A549 (cell line): Measurements from ENCODE around the gene QKI. TPM values are rescaled to one million over a fixed set of nuclear protein-coding genes. Genes with fewer than 3 reads are reported as not detected.

Source experiments
- ATAC-seq, 2 experiments: fragments of 200-7000 bp in 1 of 2; fragments of >200 bp in 1 of 2; cut with Nextera tagmentation in 1 of 2; cut with Tn5 transposase in 1 of 2; 3 replicates each; pipeline versions ENCODE4 v1.8.0 to v1.9.1; 2018 to 2020; ENCODE audit warnings: mild to moderate bottlenecking in 1 of 2, moderate library complexity in 1 of 2
- CTCF ChIA-PET: fragments of 300-600 bp; sonication (Branson Sonifier 250); formaldehyde crosslinking; extraction: SDS; loops from one replicate; lab custom pipeline; 2021; ENCODE audit warnings: antibody characterized with exemption, inconsistent platforms; lab: Yijun Ruan, JAX
- POLR2A ChIA-PET: fragments of 350-600 bp; formaldehyde crosslinking; extraction: SDS; loops from one replicate; lab custom pipeline; 2021; ENCODE audit warnings: antibody characterized with exemption, inconsistent platforms; lab: Yijun Ruan, JAX
- DNase-seq, 2 experiments: peaks; one replicate each; pipeline versions ENCODE4 v3.0.0 to v3.0.0-alpha.2; 2011 to 2016; ENCODE audit warnings: low read depth in 1 of 2, low spot score in 1 of 2
- FAIRE-seq: peaks from 2 replicates; lab custom pipeline; 2011; peaks lifted over from hg19 to GRCh38; lab: Jason Lieb, UNC
- H3K27ac ChIP-seq, 2 experiments: fragments of >200 bp; sonication (Bioruptor Twin); formaldehyde crosslinking; 3 replicates each; pipeline ENCODE4 v1.5.1; 2016 to 2017
- H3K4me1 ChIP-seq: fragments of >200 bp; sonication (Bioruptor Twin); formaldehyde crosslinking; 3 replicates; pipeline ENCODE4 v1.6.1; 2016
- H3K4me2 ChIP-seq: fragments of >200 bp; sonication (Bioruptor Twin); formaldehyde crosslinking; 3 replicates; pipeline ENCODE4 v1.6.1; 2016
- H3K4me3 ChIP-seq: fragments of >200 bp; sonication (Bioruptor Twin); formaldehyde crosslinking; 3 replicates; pipeline ENCODE4 v1.5.1; 2016
- H3K9me3 ChIP-seq: fragments of >200 bp; sonication (Bioruptor Twin); formaldehyde crosslinking; 3 replicates; pipeline ENCODE4 v1.6.1; 2016
- CBX2 ChIP-seq: fragments of 200-600 bp; sonication (generic); IDR thresholded peaks from 2 replicates; pipeline ENCODE4 v1.6.1; 2016; ENCODE audit warnings: low read depth, mild to moderate bottlenecking, borderline replicate concordance
- CBX8 ChIP-seq: fragments of 200-600 bp; sonication (generic); IDR thresholded peaks from 2 replicates; pipeline ENCODE4 v1.6.1; 2016
- EHMT2 ChIP-seq: fragments of 200-600 bp; sonication (generic); IDR thresholded peaks from 2 replicates; pipeline ENCODE4 v1.6.1; 2016; ENCODE audit warnings: antibody characterized with exemption, low read depth, mild to moderate bottlenecking, moderate library complexity
- FOSB ChIP-seq: fragments of 250-450 bp; sonication (Bioruptor Pico); IDR thresholded peaks from 2 replicates; pipeline ENCODE4 v1.5.0; 2020; ENCODE audit warnings: mild to moderate bottlenecking, moderate library complexity
- FOSL2 ChIP-seq, 2 experiments: fragments of 450-650 bp in 1 of 2; fragments of >200 bp in 1 of 2; sonication (Bioruptor Twin) in 1 of 2; formaldehyde crosslinking; IDR thresholded peaks; 2 replicates each; pipeline versions ENCODE4 v1.5.0 to v1.6.1; 2016 to 2020; ENCODE audit warnings: mild to moderate bottlenecking in 1 of 2, moderate library complexity in 1 of 2
- GATA3 ChIP-seq: IDR thresholded peaks from 2 replicates; pipeline ENCODE4 v1.6.1; 2012; ENCODE audit warnings: borderline replicate concordance
- HEYL ChIP-seq: fragments of 250-450 bp; sonication (Bioruptor Pico); IDR thresholded peaks from 2 replicates; pipeline ENCODE4 v1.8.0; 2021; ENCODE audit warnings: mild to moderate bottlenecking, moderate library complexity
- HOXA7 ChIP-seq: fragments of 250-450 bp; sonication (Bioruptor Pico); IDR thresholded peaks from 2 replicates; pipeline ENCODE4 v1.5.0; 2020; ENCODE audit warnings: mild to moderate bottlenecking, moderate library complexity
- HOXB13 ChIP-seq: fragments of 250-450 bp; sonication (Bioruptor Pico); IDR thresholded peaks from 2 replicates; pipeline ENCODE4 v1.5.0; 2020; ENCODE audit warnings: low read depth, mild to moderate bottlenecking, moderate library complexity
- HOXB5 ChIP-seq: fragments of 250-450 bp; sonication (Bioruptor Pico); IDR thresholded peaks from 2 replicates; pipeline ENCODE4 v1.5.0; 2020; ENCODE audit warnings: mild to moderate bottlenecking, moderate library complexity
- JUN ChIP-seq, 2 experiments: fragments of >200 bp; sonication (Bioruptor Twin); formaldehyde crosslinking; IDR thresholded peaks; 2 replicates in 1 of 2; 3 replicates in 1 of 2; pipeline ENCODE4 v1.6.1; 2016 to 2017
- MAFK ChIP-seq: fragments of 450-650 bp; IDR thresholded peaks from 2 replicates; pipeline ENCODE4 v1.6.1; 2014; ENCODE audit not compliant: partially characterized antibody
- NPAS2 ChIP-seq: fragments of 250-450 bp; sonication (Bioruptor Pico); IDR thresholded peaks from 2 replicates; pipeline ENCODE4 v1.8.0; 2022; ENCODE audit warnings: mild to moderate bottlenecking, moderate library complexity, borderline replicate concordance
- NR3C1 ChIP-seq: fragments of >200 bp; sonication (Bioruptor Twin); formaldehyde crosslinking; IDR thresholded peaks from 3 replicates; pipeline ENCODE4 v1.6.1; 2017
- POLR2AphosphoS2 ChIP-seq: conservative IDR thresholded peaks from 2 replicates; pipeline ENCODE4 v1.6.1; 2012; ENCODE audit warnings: low read length, improper control_type of control experiment, inconsistent platforms
- RAD21 ChIP-seq, 2 experiments: fragments of >200 bp in 1 of 2; sonication (Bioruptor Twin) in 1 of 2; formaldehyde crosslinking in 1 of 2; IDR thresholded peaks in 1 of 2; conservative IDR thresholded peaks in 1 of 2; 2 replicates in 1 of 2; 3 replicates in 1 of 2; pipeline ENCODE4 v1.6.1; 2012 to 2018; ENCODE audit warnings: inconsistent platforms in 1 of 2
- RARB ChIP-seq: fragments of 250-450 bp; sonication (Bioruptor Pico); IDR thresholded peaks from 2 replicates; pipeline ENCODE4 v1.8.0; 2021; ENCODE audit warnings: mild to moderate bottlenecking, moderate library complexity
- RCOR1 ChIP-seq: fragments of 150-350 bp; IDR thresholded peaks from 2 replicates; pipeline ENCODE4 v1.6.1; 2014; ENCODE audit warnings: antibody characterized with exemption, low read length, low read depth
- SMC3 ChIP-seq: fragments of >200 bp; sonication (Bioruptor Twin); formaldehyde crosslinking; IDR thresholded peaks from 3 replicates; pipeline ENCODE4 v1.6.1; 2018; ENCODE audit warnings: inconsistent platforms
- SREBF2 ChIP-seq: fragments of 450-650 bp; IDR thresholded peaks from 2 replicates; pipeline ENCODE4 v1.6.1; 2014; ENCODE audit warnings: mild to moderate bottlenecking, moderate library complexity
- TFCP2L1 ChIP-seq: fragments of 250-450 bp; sonication (Bioruptor Pico); IDR thresholded peaks from 2 replicates; pipeline ENCODE4 v1.5.0; 2021; ENCODE audit warnings: mild to moderate bottlenecking
- TP53 ChIP-seq: fragments of 250-450 bp; sonication (Bioruptor Pico); IDR thresholded peaks from 2 replicates; pipeline ENCODE4 v1.5.0; 2021; ENCODE audit warnings: mild to moderate bottlenecking, moderate library complexity
- WGBS: methylation state at CpG from one replicate; pipeline ENCODE4 v1.1.6; 2017; ENCODE audit errors: missing lambda C conversion rate; 5-methylcytosine and 5-hydroxymethylcytosine counted together
- polyA plus RNA-seq, 4 experiments: library from polyadenylated mRNA; depleted of rRNA in 3 of 4; stranded (reverse); fragments of >200 nt; fragmentation: RNase III in 1 of 4; extraction: RNeasy Plus Mini Kit Qiagen cat#74134 plus additional on column Dnase treatment in 1 of 4; gene quantifications; 2 replicates in 3 of 4; 3 replicates in 1 of 4; pipeline ENCODE4 v1.2.3, GENCODE V29; 2011 to 2017
- TF ChIP-seq, protein P1 (sequence below): fragments of 150-350 bp; IDR thresholded peaks from 2 replicates; pipeline ENCODE4 v1.6.1; 2014; ENCODE audit warnings: low read depth, mild to moderate bottlenecking, low read length
- TF ChIP-seq, protein P2 (sequence below): IDR thresholded peaks from 2 replicates; pipeline ENCODE4 v1.6.1; 2012; ENCODE audit warnings: low read depth, borderline replicate concordance

Gene QKI
- polyA plus RNA-seq, 2 of the 4 experiments (the other 2 are of a cell fraction), result 71.9 to 98.2 TPM

DNA sequence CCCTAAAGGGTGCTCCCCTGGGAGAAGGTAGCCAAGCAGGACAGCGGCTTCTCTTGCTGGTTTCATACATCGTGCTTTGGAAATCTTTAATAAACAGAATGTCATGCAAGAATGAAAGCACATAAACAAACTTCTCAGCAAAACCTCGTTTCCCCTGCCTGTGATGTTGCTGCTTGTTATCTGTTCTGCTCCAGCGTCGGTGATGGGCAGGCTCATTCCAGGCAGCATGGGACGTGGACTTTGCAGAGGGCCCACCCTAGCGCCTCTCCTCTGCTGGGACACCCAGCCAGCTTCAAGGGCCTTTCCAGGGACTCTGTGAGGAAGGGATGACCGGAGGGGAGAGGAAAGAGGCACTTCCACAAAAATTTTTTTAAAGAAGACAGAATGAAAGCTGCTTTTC lies 197.7 kb downstream of the QKI start (continued):
- TF ChIP-seq GATA3, result no peak
- TF ChIP-seq, protein P1, sequence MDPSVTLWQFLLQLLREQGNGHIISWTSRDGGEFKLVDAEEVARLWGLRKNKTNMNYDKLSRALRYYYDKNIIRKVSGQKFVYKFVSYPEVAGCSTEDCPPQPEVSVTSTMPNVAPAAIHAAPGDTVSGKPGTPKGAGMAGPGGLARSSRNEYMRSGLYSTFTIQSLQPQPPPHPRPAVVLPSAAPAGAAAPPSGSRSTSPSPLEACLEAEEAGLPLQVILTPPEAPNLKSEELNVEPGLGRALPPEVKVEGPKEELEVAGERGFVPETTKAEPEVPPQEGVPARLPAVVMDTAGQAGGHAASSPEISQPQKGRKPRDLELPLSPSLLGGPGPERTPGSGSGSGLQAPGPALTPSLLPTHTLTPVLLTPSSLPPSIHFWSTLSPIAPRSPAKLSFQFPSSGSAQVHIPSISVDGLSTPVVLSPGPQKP, result no peak
- no peak for TF ChIP-seq NPAS2 (CRISPR knock-in tag)
- no peak for TF ChIP-seq HEYL (CRISPR knock-in tag)
- no peak for TF ChIP-seq RARB (CRISPR knock-in tag)
- TF ChIP-seq SREBF2, result no peak
- no peak for TF ChIP-seq RCOR1

DNA sequence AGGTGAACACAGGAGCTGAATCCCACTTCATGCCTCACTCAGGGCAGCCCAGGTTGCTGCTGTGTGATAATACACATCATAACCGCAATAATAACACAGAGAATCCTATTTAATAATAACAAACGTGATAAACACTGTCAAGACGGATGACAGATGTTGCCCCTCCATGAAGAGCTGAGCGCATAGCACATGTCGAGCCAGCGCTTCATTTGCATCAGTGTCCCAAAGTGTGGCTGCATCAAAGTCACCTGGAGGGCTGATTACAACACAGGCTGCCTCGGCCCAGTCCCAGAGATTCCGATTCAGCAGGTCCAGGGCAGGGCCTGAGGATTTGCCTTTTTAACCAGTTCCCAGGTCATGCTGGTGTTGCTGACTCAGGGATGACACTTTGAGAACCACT lies 198.5 kb downstream of the QKI start:
- FAIRE-seq (no peak), ATAC-seq (no peak)
- 57% methylated on average over 8 of the region's 8 CpGs for WGBS

DNA sequence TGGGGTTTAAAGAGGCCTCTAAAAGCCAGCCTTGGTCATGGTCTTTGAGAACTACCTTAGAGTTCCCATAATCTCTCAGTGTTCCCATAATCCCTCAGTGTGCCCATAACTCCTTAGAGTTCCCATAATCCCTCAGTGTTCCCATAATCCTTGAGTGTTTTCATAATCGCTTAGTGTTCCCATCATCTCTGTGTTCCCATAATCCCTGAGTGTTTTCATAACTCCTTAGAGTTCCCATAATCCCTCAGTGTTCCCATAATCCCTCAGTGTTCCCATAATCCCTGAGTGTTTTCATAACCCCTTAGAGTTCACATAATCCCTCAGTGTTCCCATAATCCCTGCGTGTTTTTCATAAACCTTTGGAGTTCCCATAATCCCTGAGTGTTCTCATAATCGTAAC lies 199.2 kb downstream of the QKI start:
- no peak for TF ChIP-seq FOSB (CRISPR knock-in tag)
- TF ChIP-seq MAFK, result no peak
- TF ChIP-seq RAD21 (conservative IDR thresholded peaks at IDR 0.05 in 1 of 2, IDR thresholded peaks at IDR 0.05 in 1 of 2), result no peak
- TF ChIP-seq CBX8, result no peak
- TF ChIP-seq NR3C1, result no peak
- no peak for TF ChIP-seq JUN (IDR thresholded peaks at IDR 0.05)
- POLR2A ChIA-PET, result no interaction called here
- CTCF ChIA-PET, result no interaction called here
- Histone ChIP-seq H3K4me3 (no peak overlapping the region), H3K4me2 (no peak overlapping the region), H3K27ac (no peak overlapping the region), H3K4me1 (no peaks in the 10 kb centered on the region), H3K9me3 (no peaks in the 10 kb centered on the region)
- ATAC-seq (no peak), DNase-seq (no peak), FAIRE-seq (no peak)
- WGBS, result 75% methylated on average over 3 of the region's 3 CpGs

More for the DNA sequence above, 198.5 kb downstream of the QKI start:
- Histone ChIP-seq H3K4me2 (no peak overlapping the region), H3K4me1 (no peaks in the 10 kb centered on the region), H3K9me3 (no peaks in the 10 kb centered on the region), H3K27ac (no peak overlapping the region), H3K4me3 (no peak overlapping the region)
- no peak for DNase-seq
- ChIA-PET CTCF (no interaction called here), POLR2A (no interaction called here)
- TF ChIP-seq, protein P2, sequence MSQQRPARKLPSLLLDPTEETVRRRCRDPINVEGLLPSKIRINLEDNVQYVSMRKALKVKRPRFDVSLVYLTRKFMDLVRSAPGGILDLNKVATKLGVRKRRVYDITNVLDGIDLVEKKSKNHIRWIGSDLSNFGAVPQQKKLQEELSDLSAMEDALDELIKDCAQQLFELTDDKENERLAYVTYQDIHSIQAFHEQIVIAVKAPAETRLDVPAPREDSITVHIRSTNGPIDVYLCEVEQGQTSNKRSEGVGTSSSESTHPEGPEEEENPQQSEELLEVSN, result no peak
- TF ChIP-seq TFCP2L1 (CRISPR knock-in tag), result no peak
- TF ChIP-seq RARB (CRISPR knock-in tag), result no peak
- no peak for TF ChIP-seq POLR2AphosphoS2
- TF ChIP-seq HOXB13, result no peak
- no peak for TF ChIP-seq NR3C1
- TF ChIP-seq HOXA7 (CRISPR knock-in tag), result no peak
- no peak for TF ChIP-seq FOSL2 (IDR thresholded peaks at IDR 0.05)
- TF ChIP-seq FOSL2 (CRISPR knock-in tag; IDR thresholded peaks at IDR 0.05), result no peak
- TF ChIP-seq EHMT2, result no peak
- TF ChIP-seq HOXB5 (CRISPR knock-in tag), result no peak
- no peak for TF ChIP-seq TP53 (CRISPR knock-in tag)
- TF ChIP-seq CBX2, result no peak
- TF ChIP-seq SMC3, result no peak
